Chondrocyte (in vitro differentiated cells): ENCODE measurements around the gene FAM210B. TPM values are rescaled to one million over a fixed set of nuclear protein-coding genes. Genes with fewer than 3 reads are reported as not detected.
"Not testable (repeated sequence)": the region's sequence is repeated elsewhere in the genome, so short reads cannot be mapped to it uniquely, and the experiment has no call there.

ENCODE experiments used
- DNase-seq: peaks from one replicate; pipeline ENCODE4 v3.0.0; 2021; ENCODE audit warnings: mixed read lengths, low spot score
- H3K27ac Mint-ChIP-seq: one replicate; pipeline ENCODE4 v1.8.0; 2021; ENCODE audit warnings: mild to moderate bottlenecking, moderate library complexity, mixed read lengths; ENCODE audit not compliant: unreplicated experiment
- H3K27me3 Mint-ChIP-seq: 2 replicates; pipeline ENCODE4 v1.8.0; 2021; ENCODE audit warnings: low read depth, mixed read lengths
- H3K36me3 Mint-ChIP-seq: 2 replicates; pipeline ENCODE4 v1.8.0; 2021; ENCODE audit warnings: low read depth, mixed read lengths
- H3K4me1 Mint-ChIP-seq: 2 replicates; pipeline ENCODE4 v1.8.0; 2021; ENCODE audit warnings: low read depth, mild to moderate bottlenecking, mixed read lengths
- H3K4me3 Mint-ChIP-seq: one replicate; pipeline ENCODE4 v1.8.0; 2021; ENCODE audit warnings: mild to moderate bottlenecking, moderate library complexity, mixed read lengths; ENCODE audit not compliant: unreplicated experiment
- H3K9me3 Mint-ChIP-seq: 2 replicates; pipeline ENCODE4 v1.8.0; 2021; ENCODE audit warnings: low read depth, mixed read lengths
- total RNA-seq: library from RNA; stranded (reverse); gene quantifications from 3 replicates; pipeline ENCODE4 v1.2.1, GENCODE V29; 2021
- TF ChIP-seq, protein P1 (sequence below): fragments of 200-600 bp; sonication (generic); IDR thresholded peaks from 2 replicates; pipeline ENCODE4 v1.5.0; 2021; ENCODE audit warnings: antibody characterized with exemption, mild to moderate bottlenecking, moderate library complexity

The FAM210B gene
- total RNA-seq, 1 donor from 2014 or later = 32.6 TPM

GRCh38 chr20:56323656-56324055 lies 35.1 kb upstream of the FAM210B start:
- DNase-seq = no peak
- H3K4me3 Mint-ChIP-seq = no peak overlapping the region
- TF ChIP-seq, protein P1, sequence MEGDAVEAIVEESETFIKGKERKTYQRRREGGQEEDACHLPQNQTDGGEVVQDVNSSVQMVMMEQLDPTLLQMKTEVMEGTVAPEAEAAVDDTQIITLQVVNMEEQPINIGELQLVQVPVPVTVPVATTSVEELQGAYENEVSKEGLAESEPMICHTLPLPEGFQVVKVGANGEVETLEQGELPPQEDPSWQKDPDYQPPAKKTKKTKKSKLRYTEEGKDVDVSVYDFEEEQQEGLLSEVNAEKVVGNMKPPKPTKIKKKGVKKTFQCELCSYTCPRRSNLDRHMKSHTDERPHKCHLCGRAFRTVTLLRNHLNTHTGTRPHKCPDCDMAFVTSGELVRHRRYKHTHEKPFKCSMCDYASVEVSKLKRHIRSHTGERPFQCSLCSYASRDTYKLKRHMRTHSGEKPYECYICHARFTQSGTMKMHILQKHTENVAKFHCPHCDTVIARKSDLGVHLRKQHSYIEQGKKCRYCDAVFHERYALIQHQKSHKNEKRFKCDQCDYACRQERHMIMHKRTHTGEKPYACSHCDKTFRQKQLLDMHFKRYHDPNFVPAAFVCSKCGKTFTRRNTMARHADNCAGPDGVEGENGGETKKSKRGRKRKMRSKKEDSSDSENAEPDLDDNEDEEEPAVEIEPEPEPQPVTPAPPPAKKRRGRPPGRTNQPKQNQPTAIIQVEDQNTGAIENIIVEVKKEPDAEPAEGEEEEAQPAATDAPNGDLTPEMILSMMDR = no peak
- H3K36me3 Mint-ChIP-seq = no peaks in the 10 kb centered on the region
- H3K27me3 Mint-ChIP-seq = peaks cover 33% of the 10 kb centered on the region
- no peak overlapping the region for H3K27ac Mint-ChIP-seq
- H3K4me1 Mint-ChIP-seq = no peaks in the 10 kb centered on the region
- no peaks in the 10 kb centered on the region for H3K9me3 Mint-ChIP-seq

- DNase-seq = no peak
- Mint-ChIP-seq H3K4me3 (no peak overlapping the region), H3K27ac (no peak overlapping the region), H3K4me1 (no peaks in the 10 kb centered on the region), H3K27me3 (peaks cover 26% of the 10 kb centered on the region), H3K9me3 (no peaks in the 10 kb centered on the region), H3K36me3 (no peaks in the 10 kb centered on the region)
- TF ChIP-seq, protein P1 = no peak
Measured at GRCh38 chr20:56324806-56325205, 34.0 kb upstream of the FAM210B start.

DNA sequence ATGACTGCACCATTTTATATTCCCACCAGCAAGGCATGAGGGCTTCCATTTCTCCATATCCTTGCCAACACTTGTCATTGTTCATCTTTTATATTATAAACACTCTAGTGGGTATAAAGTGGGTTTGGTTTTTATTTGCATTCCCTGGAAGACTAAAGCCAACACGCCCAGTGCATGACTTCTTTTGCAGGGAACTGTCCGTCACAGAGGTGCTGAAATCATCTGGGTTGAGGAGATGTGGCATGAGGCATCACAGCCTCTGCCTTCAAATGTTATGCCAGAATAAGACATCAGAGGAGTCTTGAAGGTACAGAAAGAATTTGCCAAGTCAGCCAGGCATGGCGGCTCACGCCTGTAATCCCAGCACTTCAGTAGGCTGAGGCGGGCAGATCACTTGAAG lies 29.9 kb upstream of the FAM210B start:
- Mint-ChIP-seq H3K36me3 (peaks cover 3% of the 10 kb centered on the region), H3K4me1 (no peaks in the 10 kb centered on the region), H3K4me3 (no peak overlapping the region), H3K27ac (no peak overlapping the region), H3K27me3 (peaks cover 21% of the 10 kb centered on the region), H3K9me3 (peaks cover 9% of the 10 kb centered on the region)
- no peak for DNase-seq
- TF ChIP-seq, protein P1 = no peak

DNA sequence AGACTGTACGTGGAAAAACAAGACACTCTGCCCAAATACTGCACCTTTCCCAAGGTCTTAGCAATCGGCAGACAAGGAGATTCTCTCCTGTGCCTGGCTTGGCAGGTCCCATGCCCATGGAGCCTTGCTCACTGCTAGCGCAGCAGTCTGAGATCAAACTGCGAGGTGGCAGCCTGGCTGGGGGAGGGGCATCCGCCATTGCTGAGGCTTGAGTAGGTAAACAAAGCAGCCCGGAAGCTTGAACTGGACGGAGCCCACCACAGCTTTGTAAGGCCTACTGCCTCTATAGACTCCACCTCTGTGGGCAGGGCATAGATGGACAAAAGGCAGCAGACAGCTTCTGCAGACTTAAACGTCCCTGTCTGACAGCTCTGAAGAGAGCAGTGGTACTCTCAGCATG lies 22.1 kb upstream of the FAM210B start:
- not testable (repeated sequence) for H3K36me3 Mint-ChIP-seq, H3K4me3 Mint-ChIP-seq, DNase-seq, H3K27ac Mint-ChIP-seq, H3K4me1 Mint-ChIP-seq, H3K9me3 Mint-ChIP-seq
- peaks cover 47% of the 10 kb centered on the region for H3K27me3 Mint-ChIP-seq

DNA sequence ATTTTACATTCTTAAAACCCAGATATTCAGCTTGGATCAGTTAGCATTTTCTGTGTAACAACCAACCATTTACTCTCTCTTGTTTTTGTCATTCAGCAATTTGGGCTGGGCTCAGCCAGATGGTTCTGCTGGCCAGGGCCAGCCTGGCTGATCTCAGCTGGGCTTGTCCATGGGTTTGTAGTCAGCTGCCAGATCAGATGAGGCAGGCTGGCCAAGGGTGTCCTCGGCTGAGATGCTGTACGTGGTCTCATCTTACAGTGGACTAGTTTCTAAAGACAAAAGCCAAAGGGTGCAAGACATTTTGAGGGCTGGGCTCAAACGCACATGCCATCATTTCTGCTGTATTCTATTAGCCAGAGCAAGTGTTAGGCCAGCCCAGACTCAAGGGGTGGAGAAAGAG lies 16.0 kb upstream of the FAM210B start:
- no peak overlapping the region for H3K4me3 Mint-ChIP-seq
- H3K27ac Mint-ChIP-seq = no peak overlapping the region
- peaks cover 80% of the 10 kb centered on the region for H3K27me3 Mint-ChIP-seq
- H3K9me3 Mint-ChIP-seq = no peaks in the 10 kb centered on the region
- H3K36me3 Mint-ChIP-seq = no peaks in the 10 kb centered on the region
- TF ChIP-seq, protein P1 = no peak
- no peak for DNase-seq
- peaks cover 4% of the 10 kb centered on the region for H3K4me1 Mint-ChIP-seq

- peaks cover 82% of the 10 kb centered on the region for H3K27me3 Mint-ChIP-seq
- TF ChIP-seq, protein P1 = peak; percentile 84
- no peaks in the 10 kb centered on the region for H3K36me3 Mint-ChIP-seq
- no peaks in the 10 kb centered on the region for H3K9me3 Mint-ChIP-seq
- peaks cover 4% of the 10 kb centered on the region for H3K4me1 Mint-ChIP-seq
- no peak for DNase-seq
- peak overlapping the region; percentile 39 for H3K4me3 Mint-ChIP-seq
- H3K27ac Mint-ChIP-seq = no peak overlapping the region
Measured at GRCh38 chr20:56343861-56344381, 14.9 kb upstream of the FAM210B start.
